ENCODE data around the gene COX7A1.
A peak's percentile ranks its signal among the peaks of the same experiment; 100 is the strongest.

Gene COX7A1

GRCh38 chr19:36142046-36142445 is 10.2 kb downstream of the COX7A1 start:
- H3K4me3 ChIP-seq (ENCODE audit: low read depth, low read length): no peak overlapping the region

GRCh38 chr19:36141039-36141927 is 11.0 kb downstream of the COX7A1 start:
- H3K4me3 ChIP-seq (ENCODE audit: low read depth, low read length): peak overlapping the region; percentile 92
- TF ChIP-seq MAX (IDR thresholded peaks at IDR 0.05; ENCODE audit: low read depth, low read length) (no peak), POLR2A (IDR thresholded peaks at IDR 0.05; ENCODE audit: extremely low read depth, insufficient read length) (peak; percentile 10)
- DNase-seq (ENCODE audit: low read depth): peak; percentile 74

More at GRCh38 chr19:36142046-36142445, 10.2 kb downstream of the COX7A1 start:
- TF ChIP-seq CTCF (IDR thresholded peaks at IDR 0.05; ENCODE audit: low read depth, low read length): no peak
- TF ChIP-seq MYC (IDR thresholded peaks at IDR 0.05; ENCODE audit: low read depth, low read length): no peak
- no peak for TF ChIP-seq POLR2A (IDR thresholded peaks at IDR 0.05; ENCODE audit: extremely low read depth, insufficient read length)
- no peak for TF ChIP-seq MAX (IDR thresholded peaks at IDR 0.05; ENCODE audit: low read depth, low read length)
- no peak for DNase-seq (ENCODE audit: low read depth)

GRCh38 chr19:36140304-36141038 is 11.8 kb downstream of the COX7A1 start:
- TF ChIP-seq MAX (IDR thresholded peaks at IDR 0.05; ENCODE audit: low read depth, low read length) (no peak), POLR2A (IDR thresholded peaks at IDR 0.05; ENCODE audit: extremely low read depth, insufficient read length) (peak; percentile 5)

GRCh38 chr19:36139473-36140303 is 12.6 kb downstream of the COX7A1 start, which contains the start of gene CAPNS1:
Gene CAPNS1, plus strand, starts transcription at chr19:36140066. Its CDS starts 946 bp downstream, at chr19:36141012.
- H3K4me3 ChIP-seq (ENCODE audit: low read depth, low read length): peak within 1 kb of the TSS; percentile 92
- no peak; the same call in none of the 2 replicates for TF ChIP-seq MYC (IDR thresholded peaks at IDR 0.05; ENCODE audit: low read depth, low read length)
- TF ChIP-seq MAX (IDR thresholded peaks at IDR 0.05; ENCODE audit: low read depth, low read length): peak; percentile 49; the same call in 1 of the 2 replicates
- TF ChIP-seq POLR2A (IDR thresholded peaks at IDR 0.05; ENCODE audit: extremely low read depth, insufficient read length): peak; percentile 64
- no peak for TF ChIP-seq CTCF (IDR thresholded peaks at IDR 0.05; ENCODE audit: low read depth, low read length)
- DNase-seq (ENCODE audit: low read depth): peak; percentile 94

More at GRCh38 chr19:36140304-36141038, 11.8 kb downstream of the COX7A1 start:
- DNase-seq (ENCODE audit: low read depth): peak; percentile 71
- H3K4me3 ChIP-seq (ENCODE audit: low read depth, low read length): peak overlapping the region; percentile 92

GRCh38 chr19:36139120-36139472 is 13.2 kb downstream of the COX7A1 start:
- peak overlapping the region; percentile 92 for H3K4me3 ChIP-seq (ENCODE audit: low read depth, low read length)
- no peak for DNase-seq (ENCODE audit: low read depth)
- no peak for TF ChIP-seq MAX (IDR thresholded peaks at IDR 0.05; ENCODE audit: low read depth, low read length)
- no peak for TF ChIP-seq CTCF (IDR thresholded peaks at IDR 0.05; ENCODE audit: low read depth, low read length)
- no peak for TF ChIP-seq MYC (IDR thresholded peaks at IDR 0.05; ENCODE audit: low read depth, low read length)
- TF ChIP-seq POLR2A (IDR thresholded peaks at IDR 0.05; ENCODE audit: extremely low read depth, insufficient read length): no peak
